Cardiac fibroblast (primary cell): Measurements from ENCODE around the gene C5AR2.
A peak's percentile ranks its signal among the peaks of the same experiment; 100 is the strongest.
"Not testable (repeated sequence)": the region's sequence is repeated elsewhere in the genome, so short reads cannot be mapped to it uniquely, and the experiment has no call there.

ENCODE experiments used
- DNase-seq, 2 donors: peaks; one replicate each; pipeline versions ENCODE4 v3.0.0 to v3.0.0-alpha.2; 2010; ENCODE audit warnings: low read depth in 2 of 2
- H3K4me3 ChIP-seq, 2 donors: replicated peaks in 1 of 2; 1 replicate in 1 of 2; 2 replicates in 1 of 2; pipeline ENCODE4 v1.5.1; 2011; ENCODE audit warnings: low read depth in 2 of 2, low read length in 2 of 2, mild to moderate bottlenecking in 2 of 2, moderate library complexity in 1 of 2
- CTCF ChIP-seq: IDR thresholded peaks from one replicate; pipeline ENCODE4 v1.5.1; 2011; ENCODE audit warnings: low read depth, mild to moderate bottlenecking, low read length, inconsistent platforms

The C5AR2 gene

GRCh38 chr19:47331931-47332547 is at the start of gene C5AR2:
TSS of gene C5AR2 (plus strand) at chr19:47332175. CDS start at chr19:47340800, 8,625 bp downstream.
- peak; percentile 13 to 45 for DNase-seq
- peak within 1 kb of the TSS in 1 of 2 donors; percentile 21 for H3K4me3 ChIP-seq
- no peak for TF ChIP-seq CTCF

- DNase-seq = peak in 1 of 2 donors; percentile 35
- TF ChIP-seq CTCF = no peak
- H3K4me3 ChIP-seq = no peak overlapping the region
Measured at GRCh38 chr19:47283405-47284059, 48.4 kb upstream of the C5AR2 start.

DNA sequence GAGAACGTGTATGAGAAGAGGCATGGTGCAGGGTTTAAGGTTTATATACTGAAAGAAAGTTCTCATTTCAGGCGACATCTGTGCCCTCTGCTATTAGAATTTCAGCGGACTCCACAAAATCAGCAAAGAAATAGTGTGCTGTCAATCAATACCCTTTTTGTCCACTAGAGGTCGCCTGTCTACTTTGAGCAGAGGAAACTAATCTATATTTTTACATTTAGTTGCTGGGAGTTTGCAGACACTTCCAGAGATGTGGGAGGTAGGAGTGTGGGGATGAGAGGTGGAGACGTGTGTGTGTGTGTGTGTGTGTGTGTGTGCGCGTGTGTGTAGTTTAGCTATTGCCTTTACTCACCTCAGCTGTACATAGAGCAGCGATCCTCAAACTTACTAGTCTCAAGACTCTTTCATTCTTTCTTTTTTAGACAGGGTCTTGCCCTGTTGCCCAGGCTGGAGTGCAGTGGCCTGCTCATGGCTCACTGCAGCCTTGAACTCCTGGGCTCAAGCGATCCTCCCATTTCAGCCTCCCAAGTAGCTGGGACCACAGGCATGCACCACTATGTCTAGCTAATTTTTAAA is 47.6 kb upstream of the C5AR2 start:
- TF ChIP-seq CTCF = peak; percentile 76
- DNase-seq = peak; percentile 75 to 80
- H3K4me3 ChIP-seq = no peak overlapping the region

- DNase-seq = peak; percentile 84 to 89
- no peak overlapping the region for H3K4me3 ChIP-seq
- peak; percentile 74 for TF ChIP-seq CTCF
Measured at GRCh38 chr19:47296036-47296435, 35.9 kb upstream of the C5AR2 start.

- not testable (repeated sequence) for DNase-seq, H3K4me3 ChIP-seq
Measured at GRCh38 chr19:47300867-47301266, 31.1 kb upstream of the C5AR2 start.

DNA sequence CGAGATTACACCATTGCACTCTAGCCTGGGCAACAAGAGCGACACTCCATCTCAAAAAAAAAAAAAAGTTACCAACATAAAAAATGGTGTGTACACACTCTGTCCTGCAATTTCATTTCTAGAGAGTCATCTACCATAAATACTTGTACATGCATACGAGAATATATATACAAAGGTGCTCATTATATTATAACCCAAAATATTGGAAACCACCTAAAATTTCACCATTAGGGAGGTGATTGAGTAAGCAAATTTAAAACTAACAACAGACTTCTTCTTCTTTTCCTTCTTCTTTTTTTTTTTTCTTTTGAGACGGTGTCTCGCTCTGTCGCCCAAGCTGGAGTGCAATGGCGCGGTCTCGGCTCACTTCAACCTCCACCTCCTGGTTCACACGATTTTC is 29.7 kb upstream of the C5AR2 start:
- DNase-seq = no peak
- no peak overlapping the region for H3K4me3 ChIP-seq
- no peak for TF ChIP-seq CTCF

GRCh38 chr19:47303966-47304365 is 28.0 kb upstream of the C5AR2 start:
- DNase-seq = no peak
- no peak for TF ChIP-seq CTCF
- H3K4me3 ChIP-seq = no peak overlapping the region
